LNCAP (cell line): ENCODE measurements around the gene UPF2.

ENCODE experiments used
- CTCF ChIP-seq: fragments of 450-650 bp; IDR thresholded peaks from 2 replicates; pipeline ENCODE4 v1.5.1; 2017; ENCODE audit warnings: mild to moderate bottlenecking

UPF2 gene

GRCh38 chr10:11898372-11899066 lies 144.1 kb downstream of the UPF2 start:
- no peak for TF ChIP-seq CTCF

GRCh38 chr10:11898033-11898371 lies 144.6 kb downstream of the UPF2 start:
- TF ChIP-seq CTCF, result no peak

- TF ChIP-seq CTCF, result no peak
Observed at GRCh38 chr10:11896549-11897200, 145.9 kb downstream of the UPF2 start.

- no peak for TF ChIP-seq CTCF
Observed at GRCh38 chr10:11895598-11895997, 147.0 kb downstream of the UPF2 start.

GRCh38 chr10:11895108-11895466 lies 147.5 kb downstream of the UPF2 start:
- TF ChIP-seq CTCF, result no peak

GRCh38 chr10:11894381-11895107 lies 148.1 kb downstream of the UPF2 start:
- no peak for TF ChIP-seq CTCF

GRCh38 chr10:11893749-11894278 lies 148.8 kb downstream of the UPF2 start:
- TF ChIP-seq CTCF, result no peak
